Measurements from ENCODE around the gene NRXN3.
A peak's percentile ranks its signal among the peaks of the same experiment; 100 is the strongest.

The NRXN3 gene

DNA sequence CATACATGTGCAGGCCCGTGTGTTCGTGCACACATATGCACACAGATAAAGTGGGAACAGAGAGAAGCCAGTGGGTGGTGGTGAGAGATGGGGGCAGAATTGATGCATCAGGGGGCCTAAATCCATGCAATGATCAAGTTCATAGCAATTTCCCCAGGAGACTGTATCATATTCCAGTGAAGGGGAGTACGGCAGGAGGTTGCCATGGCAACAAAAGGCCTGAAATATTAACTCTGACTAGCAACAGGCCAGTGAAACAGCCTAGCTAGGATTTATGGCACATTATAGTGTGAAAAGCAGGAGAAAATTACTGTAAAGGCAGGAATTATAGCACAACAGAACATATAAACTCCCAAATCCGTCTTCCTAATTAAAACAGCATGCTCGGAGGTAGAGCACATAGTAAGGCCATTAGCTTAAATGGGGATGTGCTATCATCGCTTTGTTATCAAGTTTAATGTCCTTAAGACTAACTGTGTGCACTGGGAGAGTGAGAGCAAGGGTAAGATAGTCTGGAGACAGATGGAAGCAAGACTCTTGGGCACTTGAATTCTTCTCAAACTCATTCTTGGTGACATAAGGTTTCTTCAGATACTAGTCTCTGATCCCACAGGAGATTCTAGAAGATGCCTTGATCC lies 1234.8 kb downstream of the NRXN3 start:
- DNase-seq = peak; percentile 10

DNA sequence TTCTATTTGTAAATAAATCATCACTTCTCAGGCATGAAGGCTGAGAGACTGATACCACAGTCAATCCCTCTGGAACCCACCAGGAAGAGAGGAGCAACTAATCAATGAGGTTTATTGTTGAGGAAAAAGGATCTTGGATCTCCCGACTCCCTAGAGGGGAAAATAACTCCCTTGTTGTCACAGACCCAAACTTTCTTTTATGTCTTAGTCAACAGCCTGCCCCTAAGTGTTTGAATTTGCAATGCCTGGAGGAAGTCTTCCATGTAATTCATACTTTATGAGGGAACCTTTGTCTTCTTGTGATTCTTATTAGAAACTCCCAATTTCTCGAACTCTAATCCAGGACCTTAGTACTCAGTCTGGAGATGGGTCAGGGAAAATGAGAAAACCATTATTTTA lies 1235.3 kb downstream of the NRXN3 start:
- no peak for DNase-seq

DNA sequence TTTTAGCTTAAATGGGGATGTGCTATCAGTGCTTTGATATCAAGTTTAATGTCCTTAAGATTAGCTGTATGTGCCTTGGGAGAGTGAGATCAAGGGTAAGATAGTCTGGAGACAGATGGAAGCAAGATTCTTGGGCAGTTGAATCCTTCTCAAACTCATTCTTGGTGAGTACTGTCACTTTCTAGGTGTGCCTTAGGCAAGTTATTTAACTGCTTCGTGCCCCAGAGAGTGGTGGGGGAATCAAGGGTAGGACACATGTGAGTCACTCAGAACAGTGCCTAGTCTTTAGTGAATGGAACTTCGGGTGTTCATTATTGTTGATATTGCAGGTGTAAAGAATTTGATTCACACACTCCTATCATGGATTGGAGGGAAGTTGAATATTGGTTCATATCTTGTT lies 1237.4 kb downstream of the NRXN3 start:
- no peak for DNase-seq

DNA sequence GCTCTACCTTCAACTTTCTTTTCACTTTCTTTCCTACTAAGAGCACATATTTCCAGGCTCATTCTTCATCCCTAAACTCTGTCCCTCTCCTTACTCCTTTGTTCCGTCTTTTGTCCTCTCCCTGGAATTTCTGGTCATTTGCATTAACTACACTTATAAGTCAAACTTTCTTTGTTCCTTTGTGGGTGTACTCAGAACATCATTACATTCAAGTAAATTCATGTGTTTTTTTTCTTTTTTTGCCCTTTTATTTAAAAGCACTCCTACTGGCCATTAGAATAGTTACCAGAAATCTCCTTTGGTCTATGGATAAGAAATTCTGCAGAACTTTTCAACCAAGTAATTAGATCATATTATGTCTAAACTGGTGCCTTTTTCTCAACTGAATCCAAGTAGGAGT lies 1238.5 kb downstream of the NRXN3 start:
- DNase-seq = no peak

DNA sequence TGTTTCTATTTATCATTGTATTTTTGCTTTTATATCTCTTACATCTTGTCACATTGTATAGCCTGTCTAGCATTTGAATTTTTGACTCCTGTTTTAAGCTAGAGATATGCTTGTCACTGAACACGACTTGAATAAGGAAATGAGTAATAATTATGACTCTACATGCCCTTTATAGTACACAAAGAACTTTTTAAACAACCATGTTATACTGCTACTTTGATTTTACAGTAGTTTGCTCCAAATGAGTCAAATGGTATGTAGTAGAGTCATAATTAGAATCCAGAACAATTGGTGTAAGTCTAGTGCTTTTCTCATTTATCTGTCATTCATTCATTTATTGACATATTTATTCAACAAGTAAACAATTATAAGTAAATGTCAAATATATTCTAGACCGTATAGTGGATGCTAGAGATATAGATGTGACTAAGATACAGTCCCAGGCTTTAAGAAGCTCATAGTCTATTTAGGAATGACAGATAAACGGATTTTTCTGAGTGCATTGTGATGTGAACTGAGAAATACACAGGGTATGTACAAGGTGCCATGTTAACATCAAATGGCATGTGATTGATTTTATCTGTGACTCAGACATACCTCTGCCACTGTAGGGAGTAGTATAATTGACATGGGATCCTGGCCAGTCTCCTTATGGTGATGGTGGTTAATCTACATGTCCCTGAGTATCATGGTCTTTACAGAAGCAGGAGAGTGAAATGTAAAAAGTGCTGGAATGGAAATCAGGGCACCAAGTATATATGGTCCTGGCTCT lies 1241.4 kb downstream of the NRXN3 start:
- DNase-seq = no peak

DNA sequence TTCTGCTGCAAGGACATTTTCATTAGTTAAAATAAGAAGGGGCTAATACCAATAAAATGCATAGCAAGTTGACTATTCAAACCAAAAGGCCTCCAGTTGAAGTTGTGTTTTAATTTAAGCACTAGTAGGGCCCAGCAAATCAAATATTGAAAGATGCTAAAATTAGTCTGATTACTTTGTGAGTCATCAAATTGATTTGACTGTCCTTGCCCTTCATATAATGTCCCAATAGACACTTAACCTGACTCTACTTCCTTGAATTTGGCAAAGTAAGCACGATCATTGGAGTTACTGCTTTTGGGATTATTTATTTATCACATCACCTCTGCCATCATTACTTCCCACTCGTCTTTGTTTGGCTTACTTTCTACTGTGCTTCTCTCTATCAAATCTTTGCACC lies 1242.6 kb downstream of the NRXN3 start:
- peak; percentile 51 for DNase-seq

DNA sequence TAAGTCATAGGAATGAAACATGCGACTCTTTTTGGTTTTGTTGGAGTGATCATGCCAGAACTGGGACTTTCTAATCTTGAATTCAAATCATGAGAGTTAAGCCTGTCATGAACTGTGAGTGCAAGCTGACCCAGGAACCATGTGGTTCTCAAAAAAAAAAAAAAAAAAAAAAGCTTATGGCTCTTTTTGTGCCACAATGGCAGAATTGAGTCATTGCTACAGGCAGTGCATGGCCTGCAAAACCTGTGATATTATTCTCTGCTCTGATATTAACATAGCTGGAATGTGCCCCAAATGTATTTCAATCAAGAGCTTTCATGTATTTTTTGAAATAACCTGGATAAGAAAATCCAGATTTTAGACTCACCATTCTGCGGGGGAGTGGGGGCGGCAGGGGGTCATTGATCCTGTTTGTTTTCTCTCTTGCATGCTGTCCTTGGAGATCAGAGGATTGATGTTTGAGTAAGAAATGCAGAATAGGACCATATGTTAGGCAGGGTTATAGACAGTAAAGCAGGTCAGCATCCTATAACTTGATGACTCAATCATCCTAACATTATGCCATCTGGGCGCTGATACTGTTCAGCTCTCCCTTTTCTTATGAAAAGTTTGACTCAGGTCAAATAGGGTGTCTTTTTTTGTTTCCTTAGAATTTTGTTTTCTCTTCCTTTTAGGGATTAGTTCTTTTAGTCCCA lies 1243.7 kb downstream of the NRXN3 start:
- DNase-seq = no peak

DNA sequence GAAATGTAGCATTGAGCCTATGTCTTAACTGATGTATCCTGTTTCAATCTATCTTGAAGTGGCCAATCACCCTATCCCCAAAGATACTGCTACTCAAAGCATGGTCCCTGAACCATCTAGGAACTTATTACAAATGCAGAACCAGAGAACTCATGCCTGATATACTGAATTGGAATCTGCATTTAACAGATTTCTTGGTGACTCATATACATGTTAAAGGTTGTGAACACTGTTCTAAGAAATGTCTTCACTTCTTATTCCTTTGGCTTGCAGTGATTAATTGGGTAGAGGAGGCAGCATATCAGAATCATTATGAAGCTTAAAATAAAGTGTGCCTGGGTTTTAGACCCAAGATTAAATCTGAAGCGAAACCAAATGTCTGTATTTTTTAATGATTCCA lies 1245.6 kb downstream of the NRXN3 start:
- no peak for DNase-seq

DNA sequence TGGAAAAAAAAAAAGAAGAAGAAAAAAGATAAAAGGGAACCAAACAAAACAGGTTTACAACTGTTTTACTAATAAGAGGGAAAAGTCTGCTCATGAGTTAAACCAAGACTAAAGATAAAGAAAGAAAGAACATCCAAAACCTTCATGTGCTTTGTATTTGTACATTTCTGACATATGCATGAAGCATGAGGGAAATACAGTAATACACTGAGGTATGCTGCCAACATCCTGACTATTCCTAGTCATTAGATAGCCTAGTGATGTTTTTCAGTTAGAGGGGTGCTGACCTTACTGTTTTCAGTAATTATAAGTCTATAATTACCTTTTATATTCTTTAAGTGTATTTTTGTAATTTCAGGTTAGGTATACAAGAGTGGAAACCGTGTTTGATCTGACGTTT lies 1247.8 kb downstream of the NRXN3 start:
- no peak for DNase-seq

DNA sequence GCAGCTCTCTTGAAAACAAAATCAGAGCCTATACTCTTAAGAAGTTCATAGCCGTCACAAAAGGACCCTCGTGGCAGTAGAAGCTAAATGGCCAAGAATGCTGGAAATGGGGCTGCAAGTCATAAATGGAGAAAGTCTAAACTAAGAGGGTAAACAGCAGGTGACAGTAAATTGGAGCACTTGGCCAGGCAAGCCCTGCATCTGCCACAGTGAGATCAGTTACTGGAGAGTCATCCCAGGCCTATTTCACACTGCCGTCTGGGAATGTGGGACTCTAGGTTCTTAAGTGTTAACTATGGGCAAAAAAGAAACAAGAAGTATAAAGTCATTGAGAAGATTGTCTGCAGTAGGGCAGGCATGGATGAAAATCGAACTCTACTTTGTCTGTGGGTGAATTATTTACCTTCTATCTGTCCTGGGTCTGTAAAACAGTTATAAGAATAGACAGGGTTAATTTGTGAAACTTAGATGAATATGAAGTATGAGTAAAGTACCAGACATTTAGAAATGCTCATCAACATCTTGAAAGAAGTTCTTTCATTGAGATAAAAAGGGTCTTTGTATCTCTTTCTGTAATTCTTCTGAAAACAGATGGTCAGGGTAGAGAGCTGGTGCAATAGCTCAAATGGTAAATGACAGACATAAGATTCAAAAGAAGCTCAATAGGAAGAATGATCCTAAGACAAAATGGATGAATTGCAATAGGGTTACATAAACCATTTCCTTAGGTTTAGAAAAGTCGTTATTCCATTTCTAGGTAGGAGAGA lies 1248.7 kb downstream of the NRXN3 start:
- no peak for DNase-seq

DNA sequence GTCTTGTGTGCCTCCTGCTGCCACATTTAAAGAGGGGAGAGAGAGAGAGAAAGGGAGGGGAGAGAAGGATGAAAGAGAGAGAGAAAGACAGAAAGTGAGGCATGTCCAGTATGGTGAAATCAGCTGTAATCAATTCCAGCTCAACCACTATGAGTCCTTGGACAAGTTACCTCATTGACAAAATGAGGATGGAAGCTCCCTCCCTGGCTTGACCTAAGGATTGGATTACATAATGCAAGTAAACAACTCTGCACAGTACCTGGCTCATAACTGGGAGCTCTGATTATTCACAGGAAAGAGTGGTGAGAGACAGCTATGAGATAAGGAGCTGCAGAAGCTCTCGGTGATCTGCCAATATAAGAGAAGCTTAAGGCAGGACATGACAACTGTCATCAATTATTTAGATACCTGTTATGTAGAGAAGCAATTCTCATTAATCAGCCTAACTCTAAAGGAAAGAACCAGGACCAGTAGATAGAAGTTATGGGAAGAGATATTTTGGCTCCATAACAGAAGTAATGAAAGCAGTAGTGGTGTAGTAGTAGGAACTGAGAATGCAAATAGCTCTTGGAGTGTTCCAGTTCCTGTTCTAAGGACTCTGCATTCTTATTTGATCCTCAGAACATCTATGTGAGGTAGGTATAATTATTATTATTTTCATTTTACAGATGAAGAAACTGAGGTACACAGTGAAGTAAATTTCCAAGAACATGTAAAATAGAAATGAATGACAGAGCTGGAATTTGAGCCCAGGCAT lies 1249.6 kb downstream of the NRXN3 start:
- peak; percentile 2 for DNase-seq

DNA sequence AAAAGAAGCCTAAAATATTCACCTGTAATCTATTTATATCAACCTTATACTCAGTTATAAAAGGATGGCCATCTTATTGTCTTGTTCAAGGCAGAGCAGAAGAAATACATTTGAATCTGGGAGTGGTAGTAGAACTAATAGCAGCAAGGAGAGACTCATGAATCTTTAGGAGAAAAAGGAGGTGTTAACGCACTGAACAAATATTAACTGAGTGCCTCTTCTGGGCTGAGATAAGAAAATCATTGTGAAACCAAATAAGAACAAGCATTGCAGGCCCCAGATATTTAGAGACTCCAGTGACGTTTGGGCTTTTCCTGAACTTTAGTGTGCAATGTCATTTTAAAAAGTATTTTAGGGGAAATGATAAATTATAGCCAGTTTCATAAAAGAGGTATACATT lies 1250.6 kb downstream of the NRXN3 start:
- DNase-seq = no peak

DNA sequence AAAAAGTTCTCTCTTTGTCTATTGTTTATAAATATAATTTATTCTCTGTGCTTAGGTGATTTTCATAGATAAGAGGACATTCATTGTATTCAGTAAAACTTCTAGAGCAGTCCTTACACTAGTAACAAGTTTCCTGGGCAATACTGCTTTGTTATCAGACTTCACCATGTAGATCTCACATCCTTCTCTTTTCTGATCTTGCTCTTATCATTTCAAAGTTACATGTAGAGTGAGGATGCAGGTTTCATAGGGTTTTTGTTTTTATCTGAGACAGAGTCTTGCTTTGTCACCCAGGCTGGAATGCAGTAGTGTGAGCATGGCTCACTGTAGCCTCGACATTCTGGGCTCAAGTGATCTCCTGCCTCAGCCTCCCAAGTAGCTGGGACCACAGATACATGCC lies 1251.6 kb downstream of the NRXN3 start:
- no peak for DNase-seq

DNA sequence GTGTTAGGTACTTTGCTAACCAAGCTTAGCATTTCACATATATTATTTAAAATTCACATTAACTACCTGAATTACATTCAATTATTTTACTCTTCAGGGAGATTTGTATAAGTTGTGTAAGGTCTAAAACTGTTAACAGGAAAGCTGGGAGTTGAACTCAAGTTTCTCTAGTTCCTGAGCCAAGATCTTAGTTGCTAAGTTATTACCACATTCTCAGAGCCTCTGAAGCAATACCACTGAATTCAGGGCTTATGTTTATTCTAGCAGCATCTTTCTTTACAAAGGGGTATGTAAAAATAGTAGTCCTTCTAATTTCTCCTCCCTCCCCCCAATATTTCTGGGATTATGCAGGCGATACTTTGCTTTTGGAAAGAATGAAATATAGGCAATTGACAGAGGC lies 1254.3 kb downstream of the NRXN3 start:
- no peak for DNase-seq

DNA sequence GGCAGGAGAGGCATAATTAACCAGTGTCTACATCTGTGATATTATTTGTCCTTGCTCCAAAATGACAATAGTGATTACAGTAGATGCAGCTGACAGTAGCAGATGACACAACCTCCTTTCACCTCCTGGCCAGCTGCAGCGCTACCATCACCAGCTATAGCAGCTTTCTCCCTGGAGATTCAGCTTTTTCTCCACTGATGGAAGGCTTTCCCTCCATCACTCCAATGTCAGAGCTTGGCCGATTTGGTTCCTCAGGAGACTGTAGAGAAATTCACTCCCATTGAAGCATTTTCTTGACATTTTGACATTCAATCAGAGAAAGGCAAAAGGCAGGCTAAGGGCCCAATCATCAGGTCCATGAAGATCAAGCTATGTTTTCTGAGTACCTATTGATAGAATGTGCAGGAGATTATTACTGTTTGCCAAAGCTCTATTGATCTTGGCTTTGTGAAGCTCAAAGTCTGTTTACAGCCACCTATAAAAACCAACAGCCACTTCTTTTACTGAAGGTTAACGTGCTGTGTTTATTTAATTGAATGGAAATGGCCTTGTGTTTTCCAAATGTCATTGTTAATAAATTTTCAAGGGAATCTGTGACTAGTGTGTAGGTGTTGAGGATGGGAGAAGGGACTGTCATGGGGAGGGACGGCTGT lies 1256.1 kb downstream of the NRXN3 start:
- DNase-seq = no peak

DNA sequence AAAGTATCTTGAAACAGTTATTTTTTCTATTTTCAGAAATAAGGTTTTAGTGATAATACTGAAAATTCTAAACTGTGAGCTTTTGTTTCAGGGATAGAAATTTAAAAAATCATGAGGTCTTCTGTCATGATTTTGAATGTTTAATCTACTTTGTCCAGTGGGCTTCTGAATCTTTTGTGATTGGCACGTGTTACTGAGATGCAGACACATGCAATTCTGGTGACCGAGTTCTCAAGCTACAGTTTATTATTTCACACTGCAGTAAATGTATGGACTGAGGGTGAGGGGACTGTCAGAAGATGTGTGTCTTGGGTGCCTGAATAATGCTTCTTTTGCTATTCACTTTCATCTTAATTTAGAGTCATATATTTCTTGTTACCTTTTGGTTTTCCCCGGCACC lies 1262.5 kb downstream of the NRXN3 start:
- DNase-seq = no peak

DNA sequence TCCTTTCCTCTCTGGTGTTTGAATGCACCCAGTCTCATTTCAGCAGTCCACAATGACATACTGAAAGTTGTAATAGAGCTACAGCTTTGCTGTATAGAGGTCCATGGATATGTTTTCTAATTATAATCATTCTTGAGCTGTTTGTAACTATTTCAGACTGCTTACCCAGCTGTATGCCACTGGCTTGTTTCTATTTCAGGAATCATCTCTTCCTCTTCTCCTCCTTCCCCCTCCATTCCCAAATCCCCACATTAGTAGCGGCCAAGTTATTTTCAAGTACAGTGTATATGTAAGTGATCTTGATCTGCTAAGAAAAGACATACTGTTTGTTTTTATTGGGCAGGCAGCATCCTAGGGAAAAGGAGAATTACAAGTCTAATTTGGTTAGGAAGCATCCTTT lies 1266.2 kb downstream of the NRXN3 start:
- no peak for DNase-seq

DNA sequence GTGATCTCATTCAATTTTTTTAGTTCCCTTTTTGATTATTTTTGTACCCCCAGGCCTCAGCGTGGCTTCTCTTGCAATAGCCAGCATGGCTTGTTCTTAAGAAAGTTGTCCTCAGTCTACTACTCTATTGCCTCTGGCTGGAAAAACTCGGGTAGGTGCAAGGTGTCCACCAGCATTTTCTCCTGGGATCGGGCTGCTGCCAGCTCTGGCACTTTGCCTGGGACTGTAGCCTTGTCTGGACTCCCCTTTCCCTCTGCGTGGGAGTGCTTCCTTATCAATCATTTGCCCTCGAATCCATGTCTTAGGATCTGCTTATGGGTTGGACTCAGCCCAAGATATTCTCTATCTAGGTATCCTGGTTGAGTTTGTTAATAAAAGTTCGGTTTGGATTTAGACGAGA lies 1267.8 kb downstream of the NRXN3 start:
- DNase-seq = no peak

DNA sequence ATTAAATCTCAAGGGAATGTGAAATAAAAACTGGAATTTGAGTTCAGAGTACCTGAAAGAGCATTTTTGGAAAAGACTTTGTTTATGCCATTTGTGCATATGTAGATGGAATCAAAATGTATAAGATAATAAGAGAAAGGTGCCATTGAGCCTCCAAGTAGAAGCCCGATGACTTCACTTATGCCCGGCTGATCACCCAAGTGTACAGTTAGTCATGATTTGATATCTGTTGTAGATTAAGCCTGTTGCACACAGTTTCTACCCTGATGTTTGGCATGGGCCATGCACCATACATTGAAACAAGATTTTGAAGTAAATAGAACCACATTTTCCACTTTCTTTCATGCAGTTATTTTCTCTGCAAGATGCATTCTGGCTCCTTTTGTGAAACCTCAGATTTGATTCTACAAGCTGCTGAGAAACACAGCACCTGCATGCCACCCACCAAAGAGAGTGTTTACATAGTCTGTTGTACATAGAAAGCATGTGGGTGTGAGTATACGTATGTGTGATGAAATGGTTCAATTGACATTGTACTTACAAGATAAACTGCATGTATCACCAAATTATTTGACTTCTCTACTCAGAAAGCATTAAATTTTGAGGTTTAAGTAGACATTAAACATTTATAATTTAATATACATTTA lies 1268.6 kb downstream of the NRXN3 start:
- DNase-seq = no peak

DNA sequence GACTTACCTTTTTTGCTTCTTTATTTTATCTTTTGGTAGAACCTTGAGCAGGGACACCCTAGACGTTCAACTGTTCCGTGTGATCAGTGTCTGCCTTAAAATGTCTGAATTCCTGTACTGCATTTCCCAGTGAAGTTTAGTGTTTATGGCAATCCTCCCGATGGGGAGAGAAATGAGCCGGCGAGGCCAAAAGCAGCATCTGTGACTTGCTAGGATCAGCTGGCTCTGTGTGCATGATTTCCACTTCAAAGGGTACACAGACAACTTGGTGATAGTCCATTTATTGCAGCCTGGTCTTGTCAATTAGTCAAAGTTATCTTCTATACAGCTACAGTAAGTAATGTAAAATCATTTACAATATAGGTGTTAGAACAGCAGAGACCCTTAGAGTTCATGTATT lies 1272.6 kb downstream of the NRXN3 start:
- no peak for DNase-seq

DNA sequence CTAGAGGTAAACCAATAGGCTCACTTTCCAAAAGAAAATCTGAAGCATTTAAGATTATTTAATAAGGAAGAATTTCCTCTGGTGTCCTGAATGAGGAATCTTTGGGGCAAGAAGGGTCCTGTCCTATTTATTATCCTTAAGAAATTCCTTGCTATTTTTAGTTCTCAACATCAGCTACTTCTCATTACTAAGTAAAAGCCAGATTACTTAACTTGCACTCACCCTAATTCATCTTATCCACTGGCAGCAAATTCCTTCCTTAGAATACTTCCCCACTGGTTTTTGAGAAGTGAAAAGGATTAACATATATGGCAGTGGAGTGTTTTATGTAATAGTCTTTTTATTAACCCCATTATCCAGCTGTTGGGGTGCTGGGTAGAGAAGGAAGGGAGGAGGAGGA lies 1273.4 kb downstream of the NRXN3 start:
- DNase-seq = no peak

DNA sequence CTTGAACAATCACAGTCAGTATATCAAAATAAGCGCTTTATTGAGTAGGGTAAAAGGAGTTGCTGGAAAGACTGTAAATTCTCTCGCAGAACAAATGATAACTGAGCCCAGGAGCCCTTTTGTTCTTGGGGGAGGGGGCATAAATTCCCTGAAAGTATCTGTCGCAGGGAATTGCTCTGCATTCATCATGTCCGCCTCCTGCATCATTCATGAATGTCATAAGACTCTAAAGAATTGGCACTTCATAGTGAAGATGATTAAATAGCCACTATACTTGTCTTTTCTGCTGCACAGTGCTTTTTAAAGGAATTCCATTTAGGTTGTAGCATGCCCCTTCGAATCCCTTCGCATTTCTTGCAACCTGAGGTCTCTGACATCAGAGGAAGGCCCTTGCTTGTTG lies 1278.8 kb downstream of the NRXN3 start:
- DNase-seq = no peak

All from DMS53 (cell line).